HG03521 (cell line): ENCODE measurements around the gene TMEM187.
"Not testable (repeated sequence)": the region's sequence is repeated elsewhere in the genome, so short reads cannot be mapped to it uniquely, and the experiment has no call there.

Source experiments
- ATAC-seq: cut with Tn5 transposase; IDR thresholded peaks from one replicate; pipeline ENCODE4 v1.9.1; 2021; ENCODE audit warnings: mild to moderate bottlenecking, moderate library complexity; ENCODE audit not compliant: unreplicated experiment

Gene TMEM187

GRCh38 chrX:153970357-153971123 lies 2.0 kb upstream of the TMEM187 start:
- ATAC-seq = no peak

GRCh38 chrX:153971124-153971449 lies 1.5 kb upstream of the TMEM187 start:
- ATAC-seq = peak; percentile 31

GRCh38 chrX:153971450-153972367 lies 845 bp upstream of the TMEM187 start, which contains the start of gene HCFC1:
Gene HCFC1, minus strand, starts transcription at chrX:153971818. Its CDS starts 978 bp downstream, at chrX:153970840.
- ATAC-seq = peak; percentile 35

DNA sequence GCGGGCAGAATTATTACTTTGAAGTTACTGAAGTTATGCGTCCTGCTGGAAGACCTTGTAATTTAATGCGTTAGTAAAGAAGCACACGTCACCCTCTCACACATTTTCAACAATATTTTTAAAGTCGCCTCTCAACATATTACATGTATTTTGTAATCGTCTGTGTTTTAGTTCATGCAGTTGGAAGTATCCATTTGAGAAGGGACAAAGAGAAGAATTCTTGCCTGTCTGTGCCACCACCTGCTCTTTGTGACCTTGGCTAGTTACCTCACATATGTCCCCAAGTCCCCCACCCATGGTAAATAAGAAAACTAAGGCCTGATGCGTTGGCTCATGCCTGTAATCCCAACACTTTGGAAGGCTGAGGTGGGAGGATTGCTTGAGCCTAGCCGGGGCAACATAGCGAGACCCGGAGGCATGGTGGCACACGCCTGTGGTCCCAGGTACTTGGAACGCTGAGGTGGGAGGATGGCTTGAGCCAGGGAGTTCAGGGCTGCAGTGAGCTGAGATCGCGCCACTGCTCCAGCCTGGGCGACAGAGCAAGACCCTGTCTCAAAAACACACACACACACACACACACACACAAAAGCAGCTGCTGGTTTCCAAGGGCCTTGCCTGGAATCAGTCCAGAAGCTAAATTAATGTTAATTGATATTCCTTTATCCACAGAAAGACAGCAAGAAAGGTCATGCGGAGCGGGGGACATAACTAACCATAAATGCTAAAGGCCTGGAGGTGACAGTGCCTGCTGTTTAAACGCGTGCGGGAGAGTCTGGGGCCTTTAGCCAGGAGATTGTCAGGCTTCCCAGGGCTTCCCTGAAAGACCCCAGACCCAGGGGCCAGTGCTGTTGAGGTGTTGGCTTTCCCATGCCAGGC lies 811 bp downstream of the TMEM187 start:
- ATAC-seq = no peak

GRCh38 chrX:153974003-153974725 lies 1.6 kb downstream of the TMEM187 start:
- ATAC-seq = no peak

DNA sequence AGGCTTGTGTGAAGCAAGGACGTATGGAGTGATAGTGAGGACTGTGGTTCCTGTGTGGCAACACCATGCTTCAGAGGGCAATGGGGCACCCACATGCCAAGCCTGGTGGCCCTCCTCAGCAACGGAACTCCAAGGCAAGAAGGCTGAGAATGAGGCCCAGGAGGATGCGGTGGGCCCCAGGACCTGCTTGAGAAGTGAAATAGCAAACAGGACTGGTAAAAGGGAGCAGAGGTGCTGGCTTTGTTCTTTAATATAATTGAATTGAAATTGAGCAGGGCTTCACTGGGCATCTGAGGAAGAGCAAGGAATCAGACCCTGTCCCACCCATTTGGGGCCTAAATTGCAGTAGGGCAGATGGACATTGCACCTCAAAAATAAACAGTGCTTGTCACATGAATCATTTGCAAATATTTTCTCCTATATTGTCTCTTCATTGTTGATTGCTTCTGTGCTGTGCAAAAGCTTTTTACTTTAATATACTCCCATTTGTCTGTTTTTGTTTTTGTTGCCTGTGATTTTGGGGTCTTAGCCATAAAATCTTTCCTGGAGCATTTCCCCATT lies 2.3 kb downstream of the TMEM187 start:
- ATAC-seq = no peak

DNA sequence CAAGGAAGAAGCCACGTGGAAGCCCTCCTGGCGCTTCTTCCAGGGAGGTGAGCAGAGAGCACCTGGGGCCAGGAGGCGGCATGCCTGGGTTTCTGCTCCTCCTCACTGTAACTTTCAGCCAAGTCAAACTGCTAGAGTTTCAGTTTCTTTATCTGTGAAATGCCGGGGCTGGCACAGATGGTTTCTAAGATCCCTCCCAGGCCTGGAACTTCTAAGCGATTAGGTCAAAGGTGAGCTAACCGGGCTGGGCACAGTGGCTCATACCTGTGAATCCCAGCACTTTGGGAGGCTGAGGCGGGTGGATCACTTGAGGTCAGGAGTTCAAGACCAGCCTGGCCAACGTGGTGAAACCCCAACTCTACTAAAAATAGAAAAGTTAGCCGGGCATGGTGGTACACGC lies 7.8 kb downstream of the TMEM187 start:
- not testable (repeated sequence) for ATAC-seq

- no peak for ATAC-seq
Measured at GRCh38 chrX:153981231-153981630, 8.7 kb downstream of the TMEM187 start.

- ATAC-seq = no peak
Measured at GRCh38 chrX:153981771-153982533, 9.4 kb downstream of the TMEM187 start.

- no peak for ATAC-seq
Measured at GRCh38 chrX:153983321-153983801, 10.8 kb downstream of the TMEM187 start.

GRCh38 chrX:153984351-153985178 lies 12.0 kb downstream of the TMEM187 start:
- ATAC-seq = no peak

DNA sequence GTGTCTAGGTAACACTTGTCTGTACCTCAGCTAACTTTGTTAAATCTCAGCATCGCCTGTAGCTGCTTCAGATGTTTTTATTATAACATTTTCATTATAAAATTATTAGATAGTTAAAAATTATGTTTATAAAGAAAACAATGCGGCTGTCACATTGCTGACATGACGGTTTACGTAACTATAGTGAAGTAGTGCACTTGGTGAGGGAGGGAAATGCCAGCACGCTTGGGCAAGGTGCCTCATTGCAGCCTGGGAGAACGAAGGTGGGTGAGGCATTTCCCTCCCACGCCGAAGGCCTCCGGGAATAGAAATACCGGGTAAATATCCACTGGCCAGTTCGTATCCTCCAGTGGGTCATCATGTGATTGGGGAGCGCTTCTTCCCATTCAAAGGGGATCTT lies 15.9 kb downstream of the TMEM187 start:
- no peak for ATAC-seq

GRCh38 chrX:153989973-153990655 lies 17.6 kb downstream of the TMEM187 start:
- ATAC-seq = no peak

GRCh38 chrX:153991013-153991580 lies 18.5 kb downstream of the TMEM187 start:
- no peak for ATAC-seq

- ATAC-seq = no peak
Measured at GRCh38 chrX:153992180-153992579, 19.6 kb downstream of the TMEM187 start.

DNA sequence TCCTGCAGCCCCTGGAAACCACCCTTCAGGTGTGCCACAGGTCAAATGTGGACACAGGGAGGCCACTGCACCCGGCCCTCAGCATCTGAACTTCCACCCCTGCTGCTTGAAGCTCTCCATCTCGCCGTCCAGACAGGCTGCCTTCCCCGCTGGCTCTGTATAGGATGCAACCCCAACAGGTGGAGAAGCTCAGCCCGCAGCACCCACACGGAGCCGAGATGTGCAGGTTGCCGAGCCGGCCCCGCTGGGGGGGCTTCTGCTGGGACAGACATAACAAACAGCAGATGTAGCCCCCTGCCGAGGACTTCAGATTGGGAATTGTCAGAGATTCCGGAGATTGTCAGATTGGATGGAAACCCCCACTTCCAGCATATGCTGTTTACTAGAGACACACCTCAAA lies 20.5 kb downstream of the TMEM187 start:
- no peak for ATAC-seq

GRCh38 chrX:153993978-153994377 lies 21.4 kb downstream of the TMEM187 start:
- ATAC-seq = no peak
